Measurements from ENCODE around the gene CXXC5. TPM values are rescaled to one million over a fixed set of nuclear protein-coding genes. Genes with fewer than 3 reads are reported as not detected.

Gene CXXC5
- total RNA-seq, 2 experiments from 2014 or later = 26.7 to 113 TPM

- Histone ChIP-seq H3K4me2 (ENCODE audit: low read length) (peak overlapping the region; percentile 94), H3K9me2 (ENCODE audit: insufficient read depth, low read length) (no peaks in the 10 kb centered on the region), H3K27ac (ENCODE audit: low read depth, low read length, poor library complexity, severe bottlenecking) (peak overlapping the region; percentile 99), H3K4me3 (ENCODE audit: low read depth, low read length, poor library complexity, severe bottlenecking) (no peak overlapping the region), H3K36me3 (ENCODE audit: insufficient read depth, low read length) (peaks cover 12% of the 10 kb centered on the region; the same call in 1 of the 2 replicates), H2AFZ (ENCODE audit: low read length) (no peak overlapping the region), H3K9me3 (ENCODE audit: low read length) (no peaks in the 10 kb centered on the region), H3K79me2 (ENCODE audit: insufficient read depth, low read depth, low read length) (peaks cover 85% of the 10 kb centered on the region; the same call in 1 of the 2 replicates), H4K20me1 (ENCODE audit: insufficient read depth, low read length) (no peaks in the 10 kb centered on the region), H3K4me1 (ENCODE audit: insufficient read depth, low read length, poor library complexity, severe bottlenecking) (peaks cover 88% of the 10 kb centered on the region)
- no peak for DNase-seq (ENCODE audit: low spot score)
- no peak for TF ChIP-seq CTCF (conservative IDR thresholded peaks at IDR 0.05; ENCODE audit: low read length)
- intact Hi-C loops (cut with micrococcal nuclease; ENCODE audit: unreplicated experiment) = no loop called here
- no TSS peak for BruUV-seq (replicated peaks)
- ChIA-PET CTCF (ENCODE audit: unreplicated experiment) (interaction anchor here (2.2 kb wide), 1 partner anchor 27 kb away, joined by 7 read pairs; no protein-coding TSS in a partner anchor), POLR2A (interaction anchor here (1.4 to 6.6 kb wide), 2 partner anchors 8 to 14 kb away, joined by 3 to 73 read pairs; partner anchors contain the start of gene CXXC5)
These were observed 17.5 kb downstream of the CXXC5 start for GRCh38 chr5:139665626-139666025.

GRCh38 chr5:139666551-139666950 lies 18.4 kb downstream of the CXXC5 start:
- BruUV-seq (replicated peaks) = no TSS peak
- Histone ChIP-seq H2AFZ (ENCODE audit: low read length) (no peak overlapping the region), H3K9me3 (ENCODE audit: low read length) (no peaks in the 10 kb centered on the region), H3K4me1 (ENCODE audit: insufficient read depth, low read length, poor library complexity, severe bottlenecking) (peaks cover 89% of the 10 kb centered on the region), H3K27ac (ENCODE audit: low read depth, low read length, poor library complexity, severe bottlenecking) (peak overlapping the region; percentile 99), H3K4me3 (ENCODE audit: low read depth, low read length, poor library complexity, severe bottlenecking) (peak overlapping the region; percentile 74), H3K36me3 (ENCODE audit: insufficient read depth, low read length) (peaks cover 12% of the 10 kb centered on the region; the same call in 1 of the 2 replicates), H4K20me1 (ENCODE audit: insufficient read depth, low read length) (no peaks in the 10 kb centered on the region), H3K4me2 (ENCODE audit: low read length) (peak overlapping the region; percentile 94), H3K9me2 (ENCODE audit: insufficient read depth, low read length) (no peaks in the 10 kb centered on the region), H3K79me2 (ENCODE audit: insufficient read depth, low read depth, low read length) (peaks cover 85% of the 10 kb centered on the region; the same call in 1 of the 2 replicates)
- TF ChIP-seq CTCF (conservative IDR thresholded peaks at IDR 0.05; ENCODE audit: low read length) (no peak), EZH2phosphoT487 (IDR thresholded peaks at IDR 0.05; ENCODE audit: borderline replicate concordance, low read depth, low read length) (no peak)
- POLR2A ChIA-PET = interaction anchor here (1.0 to 6.6 kb wide), 5 partner anchors 9 to 101 kb away, joined by 3 to 73 read pairs (median 3); partner anchors contain the start of gene CXXC5
- peak; percentile 49 for DNase-seq (ENCODE audit: low spot score)
- CTCF ChIA-PET (ENCODE audit: unreplicated experiment) = interaction anchor here (0.9 to 2.2 kb wide), 3 partner anchors 13 to 32 kb away, joined by 3 to 7 read pairs (median 4); no protein-coding TSS in a partner anchor
- intact Hi-C loops (cut with micrococcal nuclease; ENCODE audit: unreplicated experiment) = no loop called here
